ENCODE measurements around the gene CMBL. TPM values are rescaled to one million over a fixed set of nuclear protein-coding genes. Genes with fewer than 3 reads are reported as not detected.

Gene CMBL
- total RNA-seq, 1 donor from 2014 or later: 24.8 TPM

DNA sequence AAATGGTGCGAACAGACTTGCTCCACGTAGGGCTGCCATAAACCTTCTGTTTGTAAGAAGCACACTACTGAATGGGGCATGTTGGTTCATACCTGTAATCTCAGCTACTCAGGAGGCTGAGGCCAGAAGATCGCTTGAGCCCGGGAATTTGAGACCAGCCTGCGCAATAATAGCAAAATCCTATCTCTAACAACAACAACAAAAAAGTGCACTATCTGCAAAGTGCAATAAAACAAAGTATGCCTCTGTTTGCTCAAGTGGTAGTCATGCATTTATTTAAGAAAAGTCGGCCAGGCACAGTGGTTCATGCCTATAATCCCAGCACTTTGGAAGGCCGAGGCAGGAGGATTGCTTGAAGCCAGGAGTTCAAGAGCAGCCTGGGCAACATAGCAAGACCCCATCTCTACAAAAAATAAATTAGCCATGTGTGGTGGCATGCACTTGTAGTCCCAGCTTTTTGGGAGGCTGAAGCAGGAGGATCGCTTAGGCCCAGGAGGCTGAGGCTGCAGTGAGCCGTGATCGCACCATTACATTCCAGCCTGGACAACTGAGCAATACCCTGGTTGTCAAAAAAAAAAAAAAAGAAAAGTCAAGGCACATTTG is 63.3 kb downstream of the CMBL start:
- Mint-ChIP-seq H3K36me3 (peaks cover 13% of the 10 kb centered on the region), H3K4me3 (no peak overlapping the region), H3K4me1 (peaks cover 12% of the 10 kb centered on the region), H3K27ac (no peak overlapping the region), H3K9me3 (peaks cover 8% of the 10 kb centered on the region), H3K27me3 (ENCODE audit: low read depth) (no peaks in the 10 kb centered on the region)
- no peak for DNase-seq (ENCODE audit: low spot score in 2 of 2, unreplicated experiment in 2 of 2)
- no peak for TF ChIP-seq CTCF (IDR thresholded peaks at IDR 0.05; ENCODE audit: unreplicated experiment)

GRCh38 chr5:10243660-10244240 is 64.0 kb downstream of the CMBL start:
- no peak overlapping the region for H3K27ac Mint-ChIP-seq
- H3K4me1 Mint-ChIP-seq: peaks cover 7% of the 10 kb centered on the region
- H3K4me3 Mint-ChIP-seq: no peak overlapping the region
- no peak for TF ChIP-seq CTCF (IDR thresholded peaks at IDR 0.05; ENCODE audit: unreplicated experiment)
- no peaks in the 10 kb centered on the region for H3K27me3 Mint-ChIP-seq (ENCODE audit: low read depth)
- H3K36me3 Mint-ChIP-seq: peaks cover 16% of the 10 kb centered on the region
- H3K9me3 Mint-ChIP-seq: peaks cover 8% of the 10 kb centered on the region
- DNase-seq (ENCODE audit: low spot score in 2 of 2, unreplicated experiment in 2 of 2): no peak

- peaks cover 5% of the 10 kb centered on the region for H3K4me1 Mint-ChIP-seq
- no peak for DNase-seq (ENCODE audit: low spot score in 2 of 2, unreplicated experiment in 2 of 2)
- no peak overlapping the region for H3K4me3 Mint-ChIP-seq
- peaks cover 12% of the 10 kb centered on the region for H3K36me3 Mint-ChIP-seq
- no peaks in the 10 kb centered on the region for H3K9me3 Mint-ChIP-seq
- H3K27me3 Mint-ChIP-seq (ENCODE audit: low read depth): no peaks in the 10 kb centered on the region
- no peak for TF ChIP-seq CTCF (IDR thresholded peaks at IDR 0.05; ENCODE audit: unreplicated experiment)
- H3K27ac Mint-ChIP-seq: peak overlapping the region; percentile 25
Observed at GRCh38 chr5:10235350-10235749, 72.4 kb downstream of the CMBL start.

DNA sequence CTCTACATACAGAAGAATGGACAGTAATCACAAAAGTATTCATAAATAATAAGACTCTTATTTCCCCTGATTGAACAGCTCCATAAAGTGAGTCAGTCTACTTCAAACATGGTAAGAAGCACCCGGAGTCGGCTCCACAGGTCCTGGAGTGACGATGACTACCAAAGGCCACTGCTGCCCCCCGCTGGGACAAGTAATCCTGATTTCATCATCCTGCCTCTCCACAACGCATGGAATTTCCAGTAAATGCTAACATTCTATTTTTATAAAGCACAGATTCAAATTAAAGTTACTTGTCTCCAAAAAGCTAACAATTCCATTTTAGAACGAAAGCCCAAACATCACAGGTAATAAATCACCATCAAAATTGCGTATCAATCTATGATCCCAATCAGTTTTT is 74.2 kb downstream of the CMBL start:
- Mint-ChIP-seq H3K4me1 (peaks cover 5% of the 10 kb centered on the region), H3K9me3 (no peaks in the 10 kb centered on the region), H3K36me3 (peaks cover 8% of the 10 kb centered on the region), H3K27me3 (ENCODE audit: low read depth) (no peaks in the 10 kb centered on the region), H3K4me3 (no peak overlapping the region), H3K27ac (no peak overlapping the region)
- DNase-seq (ENCODE audit: low spot score in 2 of 2, unreplicated experiment in 2 of 2): peak; percentile 34 to 55
- TF ChIP-seq CTCF (IDR thresholded peaks at IDR 0.05; ENCODE audit: unreplicated experiment): no peak

DNA sequence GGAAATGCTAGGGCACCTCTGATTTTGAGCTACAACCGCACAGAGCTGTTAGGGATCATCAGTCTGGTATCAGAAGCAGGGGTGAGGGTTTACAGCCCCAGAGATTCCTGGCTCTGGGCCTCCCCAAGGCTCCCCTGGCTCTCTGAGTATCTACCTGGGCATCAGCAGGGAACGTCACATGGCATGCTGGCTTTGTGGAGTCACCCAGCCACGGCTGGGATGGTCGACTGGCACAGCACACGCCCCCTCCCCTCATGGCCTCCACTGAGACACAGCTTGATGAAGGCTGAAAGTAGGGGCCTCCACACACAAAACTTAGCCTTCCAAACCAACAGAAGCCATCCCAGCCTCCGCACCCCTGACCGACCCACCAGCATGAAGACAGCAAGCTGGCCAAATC is 74.7 kb downstream of the CMBL start:
- no peaks in the 10 kb centered on the region for H3K27me3 Mint-ChIP-seq (ENCODE audit: low read depth)
- TF ChIP-seq CTCF (IDR thresholded peaks at IDR 0.05; ENCODE audit: unreplicated experiment): no peak
- H3K4me1 Mint-ChIP-seq: peaks cover 5% of the 10 kb centered on the region
- H3K36me3 Mint-ChIP-seq: peaks cover 8% of the 10 kb centered on the region
- DNase-seq (ENCODE audit: low spot score in 2 of 2, unreplicated experiment in 2 of 2): no peak
- no peak overlapping the region for H3K27ac Mint-ChIP-seq
- H3K4me3 Mint-ChIP-seq: no peak overlapping the region
- no peaks in the 10 kb centered on the region for H3K9me3 Mint-ChIP-seq

Measured in mesothelial cell of epicardium (in vitro differentiated cells).